Measurements from ENCODE around the gene TNFAIP8L1. TPM values are rescaled to one million over a fixed set of nuclear protein-coding genes. Genes with fewer than 3 reads are reported as not detected.

Gene TNFAIP8L1
- total and polyA plus RNA-seq, 2 experiments from 2014 or later = 5.1 to 18.1 TPM

DNA sequence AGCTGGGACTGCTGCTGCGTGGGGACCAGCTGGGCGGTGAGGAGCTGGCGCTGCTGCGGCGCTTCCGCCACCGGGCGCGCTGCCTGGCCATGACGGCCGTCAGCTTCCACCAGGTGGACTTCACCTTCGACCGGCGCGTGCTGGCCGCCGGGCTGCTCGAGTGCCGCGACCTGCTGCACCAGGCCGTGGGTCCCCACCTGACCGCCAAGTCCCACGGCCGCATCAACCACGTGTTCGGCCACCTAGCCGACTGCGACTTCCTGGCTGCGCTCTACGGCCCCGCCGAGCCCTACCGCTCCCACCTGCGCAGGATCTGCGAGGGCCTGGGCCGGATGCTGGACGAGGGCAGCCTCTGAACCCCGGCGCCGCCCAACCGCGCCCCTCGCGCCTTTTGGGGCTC is 12.8 kb downstream of the TNFAIP8L1 start:
- no peaks in the 10 kb centered on the region for H3K27me3 ChIP-seq
- no peak overlapping the region for H3K4me3 ChIP-seq
- H3K9me3 ChIP-seq (ENCODE audit: low read depth) = no peaks in the 10 kb centered on the region
- no peaks in the 10 kb centered on the region for H3K36me3 ChIP-seq
- no peak for DNase-seq (ENCODE audit: low read depth in 1 of 2, low spot score in 1 of 2)
- peaks cover 6% of the 10 kb centered on the region for H3K4me1 ChIP-seq (ENCODE audit: low read depth)
- no peak overlapping the region for H3K27ac ChIP-seq
- TF ChIP-seq, protein P1, sequence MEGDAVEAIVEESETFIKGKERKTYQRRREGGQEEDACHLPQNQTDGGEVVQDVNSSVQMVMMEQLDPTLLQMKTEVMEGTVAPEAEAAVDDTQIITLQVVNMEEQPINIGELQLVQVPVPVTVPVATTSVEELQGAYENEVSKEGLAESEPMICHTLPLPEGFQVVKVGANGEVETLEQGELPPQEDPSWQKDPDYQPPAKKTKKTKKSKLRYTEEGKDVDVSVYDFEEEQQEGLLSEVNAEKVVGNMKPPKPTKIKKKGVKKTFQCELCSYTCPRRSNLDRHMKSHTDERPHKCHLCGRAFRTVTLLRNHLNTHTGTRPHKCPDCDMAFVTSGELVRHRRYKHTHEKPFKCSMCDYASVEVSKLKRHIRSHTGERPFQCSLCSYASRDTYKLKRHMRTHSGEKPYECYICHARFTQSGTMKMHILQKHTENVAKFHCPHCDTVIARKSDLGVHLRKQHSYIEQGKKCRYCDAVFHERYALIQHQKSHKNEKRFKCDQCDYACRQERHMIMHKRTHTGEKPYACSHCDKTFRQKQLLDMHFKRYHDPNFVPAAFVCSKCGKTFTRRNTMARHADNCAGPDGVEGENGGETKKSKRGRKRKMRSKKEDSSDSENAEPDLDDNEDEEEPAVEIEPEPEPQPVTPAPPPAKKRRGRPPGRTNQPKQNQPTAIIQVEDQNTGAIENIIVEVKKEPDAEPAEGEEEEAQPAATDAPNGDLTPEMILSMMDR (IDR thresholded peaks at IDR 0.05; ENCODE audit: low read depth, low read length) = no peak

DNA sequence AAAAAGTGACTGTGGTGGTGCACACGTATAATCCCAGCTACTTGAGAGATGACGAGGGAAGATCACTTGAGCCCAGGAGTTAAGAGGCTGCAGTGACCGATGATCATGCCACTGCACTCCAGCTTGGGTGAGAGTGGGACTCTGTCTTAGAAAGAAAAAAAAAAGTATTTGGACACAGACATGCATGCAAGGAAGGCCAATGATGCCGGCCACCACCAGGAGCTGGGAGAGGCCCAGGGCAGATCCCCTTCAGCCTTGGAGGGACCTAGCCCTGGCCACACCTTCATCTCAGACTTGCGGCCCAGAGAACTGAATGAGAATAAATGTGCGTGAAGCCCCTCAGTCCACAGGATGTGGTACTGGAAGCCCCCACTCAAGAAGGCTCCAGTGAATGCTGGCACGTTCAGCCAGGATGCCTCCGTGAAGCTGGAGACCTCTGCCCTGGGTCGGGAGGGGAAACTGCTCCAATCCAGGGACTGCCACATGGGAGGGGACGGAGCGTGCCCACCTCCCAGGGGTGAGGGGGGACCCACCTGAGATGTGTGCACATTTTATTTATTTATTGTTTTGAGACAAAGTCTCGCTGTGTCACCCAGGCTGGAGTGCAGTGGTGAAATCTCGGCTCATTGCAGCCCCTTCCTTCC is 14.6 kb downstream of the TNFAIP8L1 start:
- H3K4me3 ChIP-seq = no peak overlapping the region
- H3K9me3 ChIP-seq (ENCODE audit: low read depth) = no peaks in the 10 kb centered on the region
- peaks cover 2% of the 10 kb centered on the region for H3K36me3 ChIP-seq
- H3K27me3 ChIP-seq = no peaks in the 10 kb centered on the region
- TF ChIP-seq, protein P1 (IDR thresholded peaks at IDR 0.05; ENCODE audit: low read depth, low read length) = no peak
- DNase-seq (ENCODE audit: low read depth in 1 of 2, low spot score in 1 of 2) = no peak
- H3K4me1 ChIP-seq (ENCODE audit: low read depth) = peaks cover 6% of the 10 kb centered on the region
- H3K27ac ChIP-seq = peak overlapping the region; percentile 31

GRCh38 chr19:4654437-4655361 is 15.4 kb downstream of the TNFAIP8L1 start:
- Histone ChIP-seq H3K9me3 (ENCODE audit: low read depth) (no peaks in the 10 kb centered on the region), H3K27ac (peak overlapping the region; percentile 31), H3K27me3 (no peaks in the 10 kb centered on the region), H3K36me3 (peaks cover 7% of the 10 kb centered on the region), H3K4me3 (no peak overlapping the region), H3K4me1 (ENCODE audit: low read depth) (peaks cover 6% of the 10 kb centered on the region)
- TF ChIP-seq, protein P1 (IDR thresholded peaks at IDR 0.05; ENCODE audit: low read depth, low read length) = no peak
- no peak for DNase-seq (ENCODE audit: low read depth in 1 of 2, low spot score in 1 of 2)

- no peak overlapping the region for H3K27ac ChIP-seq
- H3K36me3 ChIP-seq = peaks cover 12% of the 10 kb centered on the region
- DNase-seq (ENCODE audit: low read depth in 1 of 2, low spot score in 1 of 2) = no peak
- no peaks in the 10 kb centered on the region for H3K9me3 ChIP-seq (ENCODE audit: low read depth)
- TF ChIP-seq, protein P1 (IDR thresholded peaks at IDR 0.05; ENCODE audit: low read depth, low read length) = no peak
- H3K4me3 ChIP-seq = no peak overlapping the region
- peaks cover 6% of the 10 kb centered on the region for H3K4me1 ChIP-seq (ENCODE audit: low read depth)
- H3K27me3 ChIP-seq = no peaks in the 10 kb centered on the region
These were observed 16.8 kb downstream of the TNFAIP8L1 start for GRCh38 chr19:4656102-4656501.

GRCh38 chr19:4657262-4657661 is 17.9 kb downstream of the TNFAIP8L1 start:
- Histone ChIP-seq H3K36me3 (peaks cover 12% of the 10 kb centered on the region), H3K4me3 (no peak overlapping the region), H3K4me1 (ENCODE audit: low read depth) (peaks cover 6% of the 10 kb centered on the region), H3K27ac (no peak overlapping the region), H3K9me3 (ENCODE audit: low read depth) (no peaks in the 10 kb centered on the region), H3K27me3 (no peaks in the 10 kb centered on the region)
- TF ChIP-seq, protein P1 (IDR thresholded peaks at IDR 0.05; ENCODE audit: low read depth, low read length) = no peak
- DNase-seq (ENCODE audit: low read depth in 1 of 2, low spot score in 1 of 2) = no peak
